IMR-90 (cell line): ENCODE results near the gene HSPA9. TPM values are rescaled to one million over a fixed set of nuclear protein-coding genes. Genes with fewer than 3 reads are reported as not detected.

Experiments
- ATAC-seq: fragments of 200-7000 bp; cut with Tn5 transposase; 2 replicates; pipeline ENCODE4 v1.9.1; 2020; ENCODE audit warnings: low read depth, mild to moderate bottlenecking, moderate library complexity
- BruUV-seq: library from RNA; stranded (reverse); fragments of 400-500 nt; replicated peaks from 2 replicates; lab custom pipeline; 2021; lab: Mats Ljungman, UMichigan
- CTCF ChIA-PET: fragments of 300-600 bp; formaldehyde crosslinking; extraction: SDS; loops from one replicate; lab custom pipeline; 2021; ENCODE audit warnings: antibody characterized with exemption; lab: Yijun Ruan, JAX
- POLR2A ChIA-PET: fragments of 300-600 bp; sonication (Branson Sonifier 250); formaldehyde crosslinking; loops from one replicate; lab custom pipeline; 2022; ENCODE audit warnings: antibody characterized with exemption; ENCODE audit not compliant: unreplicated experiment; lab: Charles Lee
- DNase-seq: peaks from one replicate; pipeline ENCODE4 v3.0.0; 2013
- H2AFZ ChIP-seq: replicated peaks from 2 replicates; pipeline ENCODE3; 2013; ENCODE audit warnings: low read length, mild to moderate bottlenecking; ENCODE audit not compliant: poor library complexity
- H2AK5ac ChIP-seq: 2 replicates; pipeline ENCODE4 v1.6.1; 2013; ENCODE audit warnings: low read depth, low read length, inconsistent platforms
- H2AK9ac ChIP-seq: replicated peaks from 2 replicates; pipeline ENCODE3; 2013; ENCODE audit warnings: mild to moderate bottlenecking, low read depth, low read length, moderate library complexity; ENCODE audit not compliant: poor library complexity
- H2BK120ac ChIP-seq: 2 replicates; pipeline ENCODE4 v1.6.1; 2013; ENCODE audit warnings: low read depth, low read length, inconsistent platforms
- H2BK15ac ChIP-seq: 3 replicates; pipeline ENCODE4 v1.6.1; 2013; ENCODE audit warnings: low read depth, low read length, inconsistent platforms
- H2BK20ac ChIP-seq: 2 replicates; pipeline ENCODE4 v1.6.1; 2013; ENCODE audit warnings: low read depth, mild to moderate bottlenecking, inconsistent platforms, low read length, moderate library complexity
- H2BK5ac ChIP-seq: 2 replicates; pipeline ENCODE4 v1.6.1; 2013; ENCODE audit warnings: mild to moderate bottlenecking, low read depth, low read length, inconsistent platforms; ENCODE audit not compliant: poor library complexity, severe bottlenecking
- H3K14ac ChIP-seq: replicated peaks from 2 replicates; pipeline ENCODE4 v1.6.1; 2013; ENCODE audit warnings: low read depth, low read length, inconsistent platforms
- H3K18ac ChIP-seq: 2 replicates; pipeline ENCODE4 v1.6.1; 2013; ENCODE audit warnings: low read depth, low read length, control low read depth
- H3K23ac ChIP-seq: 2 replicates; pipeline ENCODE4 v1.6.1; 2013; ENCODE audit warnings: low read depth, low read length, inconsistent platforms
- H3K27ac ChIP-seq: 2 replicates; pipeline ENCODE4 v1.5.1; 2013; ENCODE audit warnings: mild to moderate bottlenecking, control low read depth, low read length; ENCODE audit not compliant: insufficient read depth
- H3K27me3 ChIP-seq: 2 replicates; pipeline ENCODE4 v1.6.1; 2013; ENCODE audit warnings: low read length; ENCODE audit not compliant: control insufficient read depth, insufficient read depth
- H3K36me3 ChIP-seq: 2 replicates; pipeline ENCODE4 v1.6.1; 2013; ENCODE audit warnings: low read length, mixed read lengths; ENCODE audit not compliant: control insufficient read depth, insufficient read depth
- H3K4ac ChIP-seq: 2 replicates; pipeline ENCODE4 v1.6.1; 2013; ENCODE audit warnings: low read depth, low read length, inconsistent platforms
- H3K4me1 ChIP-seq: 2 replicates; pipeline ENCODE4 v1.6.1; 2013; ENCODE audit warnings: low read length, mixed read lengths; ENCODE audit not compliant: control insufficient read depth, insufficient read depth
- H3K4me2 ChIP-seq: 2 replicates; pipeline ENCODE4 v1.6.1; 2013; ENCODE audit warnings: low read depth, mild to moderate bottlenecking, control low read depth, low read length, moderate library complexity
- H3K4me3 ChIP-seq: 2 replicates; pipeline ENCODE4 v1.5.1; 2013; ENCODE audit warnings: low read depth, mild to moderate bottlenecking, control low read depth, low read length, moderate library complexity; ENCODE audit not compliant: insufficient read depth
- H3K56ac ChIP-seq: 2 replicates; pipeline ENCODE4 v1.6.1; 2013; ENCODE audit warnings: low read length, inconsistent platforms; ENCODE audit not compliant: insufficient read depth; ENCODE audit errors: extremely low read depth
- H3K79me1 ChIP-seq, 2 experiments: 2 replicates each; pipeline ENCODE4 v1.6.1; 2013; ENCODE audit warnings: low read length in 2 of 2, inconsistent platforms in 1 of 2, low read depth in 1 of 2
- H3K9ac ChIP-seq: 2 replicates; pipeline ENCODE4 v1.6.1; 2013; ENCODE audit warnings: low read depth, low read length, control low read depth
- H3K9me1 ChIP-seq: 2 replicates; pipeline ENCODE4 v1.6.1; 2013; ENCODE audit warnings: low read length, inconsistent platforms; ENCODE audit not compliant: insufficient read depth
- H3K9me3 ChIP-seq: 2 replicates; pipeline ENCODE4 v1.6.1; 2013; ENCODE audit warnings: low read length; ENCODE audit not compliant: control insufficient read depth, insufficient read depth
- H4K20me1 ChIP-seq: 2 replicates; pipeline ENCODE4 v1.6.1; 2013; ENCODE audit warnings: low read length, inconsistent platforms; ENCODE audit not compliant: insufficient read depth
- H4K5ac ChIP-seq: 2 replicates; pipeline ENCODE4 v1.6.1; 2013; ENCODE audit warnings: mild to moderate bottlenecking, low read depth, low read length, control low read depth
- H4K8ac ChIP-seq, 2 experiments: 2 replicates each; pipeline ENCODE4 v1.6.1; 2013; ENCODE audit warnings: low read depth in 2 of 2, low read length in 2 of 2, control low read depth in 1 of 2, inconsistent platforms in 1 of 2
- H4K91ac ChIP-seq: 2 replicates; pipeline ENCODE4 v1.6.1; 2013; ENCODE audit warnings: low read depth, low read length, inconsistent platforms; ENCODE audit not compliant: insufficient read depth
- CEBPB ChIP-seq: IDR thresholded peaks from 2 replicates; pipeline ENCODE4 v1.6.1; 2012; ENCODE audit warnings: low read depth, low read length, improper control_type of control experiment
- MXI1 ChIP-seq: IDR thresholded peaks from 2 replicates; pipeline ENCODE4 v1.6.1; 2012; ENCODE audit warnings: low read depth, mild to moderate bottlenecking, low read length, moderate library complexity, borderline replicate concordance
- WGBS, 2 experiments: methylation state at CpG; one replicate each; pipeline versions ENCODE4 v1.1.5 to v1.1.7; 2013; ENCODE audit warnings: missing lambda C conversion rate in 2 of 2; ENCODE audit not compliant: insufficient read length in 1 of 2; ENCODE audit errors: extremely low coverage in 2 of 2; 5-methylcytosine and 5-hydroxymethylcytosine counted together
- dilution Hi-C: fragments of 300-500 bp; cut with HindIII; formaldehyde crosslinking; loops from one replicate; pipeline ENCODE4 v1.14.3; 2018; ENCODE audit warnings: low sequenced_read_pairs; ENCODE audit not compliant: unreplicated experiment
- in situ Hi-C: fragments of 300-500 bp; cut with MboI; formaldehyde crosslinking; loops from 3 replicates; pipeline ENCODE4 v1.14.3; 2019; ENCODE audit warnings: low sequenced_read_pairs, inconsistent platforms, mixed read lengths
- intact Hi-C: fragments of 100-400 bp; cut with micrococcal nuclease; formaldehyde crosslinking; loops from 2 replicates; pipeline ENCODE4 v1.10.0; 2022
- polyA plus RNA-seq, 3 experiments: library from polyadenylated mRNA; depleted of rRNA; stranded (reverse); fragments of >200 nt; gene quantifications; 2 replicates each; pipeline ENCODE4 v1.2.3, GENCODE V29; 2012; ENCODE audit warnings: low replicate concordance in 1 of 3
- total RNA-seq: library from RNA; depleted of rRNA; stranded (reverse); fragments of >200 nt; gene quantifications from 2 replicates; pipeline ENCODE4 v1.2.3, GENCODE V29; 2012

The HSPA9 gene
- total and polyA plus RNA-seq, 2 of the 4 experiments (the other 2 are of a cell fraction), result 157 to 472 TPM

DNA sequence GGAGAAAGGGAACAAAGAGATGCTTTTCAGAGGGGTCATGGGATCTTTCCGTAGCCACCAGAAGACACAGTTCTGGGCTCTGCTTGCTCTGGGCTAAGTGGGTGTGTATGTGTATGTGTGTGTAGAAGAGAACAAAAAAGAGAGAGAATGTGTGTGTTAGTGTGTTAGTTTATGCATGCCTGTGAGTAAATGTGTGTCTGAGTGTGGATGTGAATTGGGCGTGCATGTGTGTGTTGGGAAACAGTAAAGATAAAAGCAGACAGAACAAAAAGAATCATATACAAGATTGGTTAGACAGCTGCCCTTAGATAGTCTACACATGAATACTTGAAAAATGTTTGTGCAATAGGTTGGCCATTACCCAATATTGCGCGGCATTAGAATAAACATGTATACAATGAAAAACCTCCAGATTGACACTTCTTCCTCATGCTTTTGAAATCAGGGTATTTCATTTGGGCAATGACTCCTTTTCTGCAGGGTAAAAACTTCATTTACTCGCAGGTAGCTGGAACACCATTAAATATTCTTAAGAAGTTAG lies 36.5 kb upstream of the HSPA9 start:
- in situ Hi-C loops, result no loop called here
- Histone ChIP-seq H3K9ac (peak overlapping the region; percentile 35; the same call in 1 of the 2 replicates), H3K27me3 (peaks cover 30% of the 10 kb centered on the region), H2BK20ac (peak overlapping the region; percentile 36; the same call in 1 of the 2 replicates), H3K4me2 (peak overlapping the region; percentile 79), H3K14ac (peak overlapping the region; percentile 35; the same call in 1 of the 2 replicates), H3K4me3 (peak overlapping the region; percentile 28), H4K5ac (peak overlapping the region; percentile 62; the same call in 1 of the 2 replicates), H2AFZ (peak overlapping the region; percentile 80), H2AK9ac (no peak overlapping the region), H3K36me3 (no peaks in the 10 kb centered on the region), H3K56ac (no peak overlapping the region), H3K9me3 (no peaks in the 10 kb centered on the region), H3K23ac (peak overlapping the region; percentile 67; the same call in 1 of the 2 replicates), H2BK15ac (no peak overlapping the region), H3K79me1 (no peaks in the 10 kb centered on the region), H2BK120ac (no peak overlapping the region), H3K4ac (peak overlapping the region; percentile 54), H3K18ac (peak overlapping the region; percentile 34), H3K4me1 (peaks cover 11% of the 10 kb centered on the region), H3K27ac (peak overlapping the region; percentile 0; the same call in 1 of the 2 replicates), H4K91ac (no peak overlapping the region), H2BK5ac (no peak overlapping the region), H4K20me1 (no peaks in the 10 kb centered on the region), H2AK5ac (peak overlapping the region; percentile 27; the same call in 1 of the 2 replicates), H3K9me1 (no peaks in the 10 kb centered on the region), H4K8ac (peak overlapping the region in 1 of 2 experiments; percentile 23; a peak in 1 of 4 replicates)
- no TSS peak for BruUV-seq
- intact Hi-C loops, result no loop called here
- DNase-seq (no peak), ATAC-seq (peak; percentile 46)
- ChIA-PET POLR2A (no interaction called here), CTCF (no interaction called here)
- dilution Hi-C loops, result no loop called here
- TF ChIP-seq MXI1 (no peak), CEBPB (peak; percentile 71)
- WGBS, 2 experiments, result 30% methylated on average over 1 of the region's 5 CpGs; no CpG with 5 or more reads in 1 of the 2 experiments
